ENCODE measurements around the gene SRGAP2C. TPM values are rescaled to one million over a fixed set of nuclear protein-coding genes. Genes with fewer than 3 reads are reported as not detected.
"Not testable (repeated sequence)": the region's sequence is repeated elsewhere in the genome, so short reads cannot be mapped to it uniquely, and the experiment has no call there.

Gene SRGAP2C
- total RNA-seq, 1 experiment from 2014 or later = 13.9 TPM

GRCh38 chr1:121279548-121279898 lies 94.7 kb downstream of the SRGAP2C start:
- not testable (repeated sequence) for DNase-seq (ENCODE audit: low read depth)

- DNase-seq (ENCODE audit: low read depth) = not testable (repeated sequence)
Measured at GRCh38 chr1:121280699-121281317, 96.0 kb downstream of the SRGAP2C start.

- not testable (repeated sequence) for DNase-seq (ENCODE audit: low read depth)
Measured at GRCh38 chr1:121281480-121281879, 96.7 kb downstream of the SRGAP2C start.

GRCh38 chr1:121283587-121284180 lies 98.9 kb downstream of the SRGAP2C start:
- not testable (repeated sequence) for DNase-seq (ENCODE audit: low read depth)

GRCh38 chr1:121292590-121292989 lies 107.8 kb downstream of the SRGAP2C start:
- DNase-seq (ENCODE audit: low read depth) = not testable (repeated sequence)

- not testable (repeated sequence) for DNase-seq (ENCODE audit: low read depth)
Measured at GRCh38 chr1:121293263-121294204, 108.8 kb downstream of the SRGAP2C start.

GRCh38 chr1:121294205-121294570 lies 109.4 kb downstream of the SRGAP2C start:
- DNase-seq (ENCODE audit: low read depth) = not testable (repeated sequence)

- DNase-seq (ENCODE audit: low read depth) = not testable (repeated sequence)
Measured at GRCh38 chr1:121296563-121296962, 111.8 kb downstream of the SRGAP2C start.

GRCh38 chr1:121298529-121298928 lies 113.8 kb downstream of the SRGAP2C start:
- not testable (repeated sequence) for DNase-seq (ENCODE audit: low read depth)

GRCh38 chr1:121299514-121300149 lies 114.9 kb downstream of the SRGAP2C start:
- not testable (repeated sequence) for DNase-seq (ENCODE audit: low read depth)

- DNase-seq (ENCODE audit: low read depth) = not testable (repeated sequence)
Measured at GRCh38 chr1:121301876-121302275, 117.1 kb downstream of the SRGAP2C start.

GRCh38 chr1:121307759-121308158 lies 123.0 kb downstream of the SRGAP2C start:
- not testable (repeated sequence) for DNase-seq (ENCODE audit: low read depth)

- not testable (repeated sequence) for DNase-seq (ENCODE audit: low read depth)
Measured at GRCh38 chr1:121315509-121315908, 130.7 kb downstream of the SRGAP2C start.

- DNase-seq (ENCODE audit: low read depth) = not testable (repeated sequence)
Measured at GRCh38 chr1:121316081-121316480, 131.3 kb downstream of the SRGAP2C start.

- DNase-seq (ENCODE audit: low read depth) = not testable (repeated sequence)
Measured at GRCh38 chr1:121317491-121318468, 133.0 kb downstream of the SRGAP2C start.

GRCh38 chr1:121318687-121319086 lies 133.9 kb downstream of the SRGAP2C start:
- DNase-seq (ENCODE audit: low read depth) = not testable (repeated sequence)

GRCh38 chr1:121321660-121322059 lies 136.9 kb downstream of the SRGAP2C start:
- not testable (repeated sequence) for DNase-seq (ENCODE audit: low read depth)

GRCh38 chr1:121324726-121325125 lies 140.0 kb downstream of the SRGAP2C start:
- DNase-seq (ENCODE audit: low read depth) = not testable (repeated sequence)

- DNase-seq (ENCODE audit: low read depth) = not testable (repeated sequence)
Measured at GRCh38 chr1:121332141-121332540, 147.4 kb downstream of the SRGAP2C start.
